Caco-2 (cell line): ENCODE measurements around the gene GPX4. TPM values are rescaled to one million over a fixed set of nuclear protein-coding genes. Genes with fewer than 3 reads are reported as not detected.

Experiments used
- BruUV-seq: library from RNA; stranded (reverse); fragments of 400-500 nt; replicated peaks from 2 replicates; lab custom pipeline; 2021; lab: Mats Ljungman, UMichigan
- CTCF ChIA-PET: fragments of 300-600 bp; sonication (Branson Sonifier 250); formaldehyde crosslinking; loops from one replicate; lab custom pipeline; 2022; ENCODE audit warnings: antibody characterized with exemption; lab: Charles Lee
- POLR2A ChIA-PET: fragments of 300-600 bp; sonication (Branson Sonifier 250); formaldehyde crosslinking; loops from one replicate; lab custom pipeline; 2022; ENCODE audit warnings: antibody characterized with exemption; lab: Charles Lee
- DNase-seq, 2 experiments: peaks; one replicate each; pipeline versions ENCODE4 v3.0.0 to v3.0.0-alpha.2; 2020 to 2022
- H3K27me3 ChIP-seq: replicated peaks from 2 replicates; pipeline ENCODE4 v1.6.0; 2011; ENCODE audit warnings: low read length; ENCODE audit not compliant: control insufficient read depth, insufficient read depth
- H3K36me3 ChIP-seq: 2 replicates; pipeline ENCODE4 v1.5.1; 2011; ENCODE audit warnings: low read length; ENCODE audit not compliant: control insufficient read depth, insufficient read depth
- H3K4me1 ChIP-seq: fragments of 250-450 bp; sonication (Bioruptor Pico); 2 replicates; pipeline ENCODE4 v1.5.1; 2020; ENCODE audit warnings: mild to moderate bottlenecking
- H3K4me3 ChIP-seq: 2 replicates; pipeline ENCODE4 v1.5.1; 2011; ENCODE audit warnings: low read depth, mild to moderate bottlenecking, control low read depth, low read length
- H3K9me3 ChIP-seq: fragments of 250-450 bp; sonication (Bioruptor Pico); 2 replicates; pipeline ENCODE4 v1.5.1; 2020; ENCODE audit warnings: mild to moderate bottlenecking, moderate library complexity
- H3K27ac Mint-ChIP-seq: one replicate; pipeline ENCODE4 v1.8.0; 2022; ENCODE audit warnings: mixed read lengths; ENCODE audit not compliant: unreplicated experiment
- H3K27me3 Mint-ChIP-seq: one replicate; pipeline ENCODE4 v1.8.0; 2022; ENCODE audit warnings: mixed read lengths; ENCODE audit not compliant: insufficient read depth, unreplicated experiment
- H3K36me3 Mint-ChIP-seq: one replicate; pipeline ENCODE4 v1.8.0; 2022; ENCODE audit warnings: mild to moderate bottlenecking, mixed read lengths; ENCODE audit not compliant: insufficient read depth, unreplicated experiment
- H3K4me1 Mint-ChIP-seq: one replicate; pipeline ENCODE4 v1.8.0; 2022; ENCODE audit warnings: low read depth, mixed read lengths; ENCODE audit not compliant: unreplicated experiment
- H3K4me3 Mint-ChIP-seq: one replicate; pipeline ENCODE4 v1.8.0; 2022; ENCODE audit warnings: mild to moderate bottlenecking, moderate library complexity, mixed read lengths; ENCODE audit not compliant: unreplicated experiment
- H3K9me3 Mint-ChIP-seq: one replicate; pipeline ENCODE4 v1.8.0; 2022; ENCODE audit warnings: mixed read lengths; ENCODE audit not compliant: unreplicated experiment
- intact Hi-C: fragments of 100-400 bp; cut with micrococcal nuclease; formaldehyde crosslinking; loops from one replicate; pipeline ENCODE4 v1.10.0; 2022; ENCODE audit not compliant: unreplicated experiment
- total RNA-seq: library from RNA; stranded (reverse); gene quantifications from 2 replicates; pipeline ENCODE4 v1.2.3, GENCODE V29; 2022
- TF ChIP-seq, protein P1 (sequence below), 2 experiments: fragments of 200-600 bp in 1 of 2; IDR thresholded peaks; 1 replicate in 1 of 2; 2 replicates in 1 of 2; pipeline versions ENCODE4 v1.5.1 to v1.8.0; 2011 to 2022; ENCODE audit warnings: antibody characterized with exemption in 1 of 2, control low read depth in 1 of 2, inconsistent platforms in 1 of 2, low read depth in 1 of 2, low read length in 1 of 2, mild to moderate bottlenecking in 1 of 2, moderate library complexity in 1 of 2; ENCODE audit not compliant: insufficient read depth in 1 of 2, severe bottlenecking in 1 of 2, unreplicated experiment in 1 of 2

Gene GPX4
- total RNA-seq, 1 experiment from 2014 or later, result 500 TPM

DNA sequence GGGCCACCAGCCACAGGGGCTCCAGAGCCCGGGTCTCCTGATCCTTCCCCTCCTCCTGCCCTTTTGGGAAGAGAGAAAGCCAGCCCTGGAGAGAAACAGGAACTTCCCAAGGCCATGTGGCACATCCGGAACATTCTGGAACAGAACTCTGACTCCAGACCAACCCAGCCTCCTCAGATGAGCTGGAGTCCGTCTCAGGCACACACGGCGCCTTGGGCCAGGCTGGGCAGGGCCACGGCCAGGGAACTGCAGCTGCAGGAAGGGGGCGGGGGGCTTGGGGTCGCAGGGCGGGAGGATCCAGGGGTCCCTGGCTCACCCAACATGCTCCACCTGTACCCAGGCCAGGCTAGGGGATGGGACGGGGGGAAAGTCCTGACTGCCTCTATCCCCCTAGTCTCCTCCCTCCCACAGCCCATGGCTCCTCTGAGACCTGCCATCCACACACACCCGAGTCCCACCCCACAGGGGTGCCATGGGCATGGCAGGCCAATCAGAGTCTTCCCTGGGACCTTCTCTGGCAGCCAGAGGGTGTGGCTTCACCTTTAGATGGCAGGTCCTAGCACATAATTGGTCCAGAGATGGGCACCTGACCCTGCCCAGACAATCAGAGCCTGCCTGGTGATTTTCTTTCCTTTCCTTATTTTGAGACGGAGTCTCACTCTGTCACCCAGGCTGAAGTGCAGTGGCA is 47.4 kb downstream of the GPX4 start:
- CTCF ChIA-PET, result no interaction called here
- Mint-ChIP-seq H3K27ac (no peak overlapping the region), H3K27me3 (no peaks in the 10 kb centered on the region), H3K4me3 (no peak overlapping the region), H3K36me3 (peaks cover 28% of the 10 kb centered on the region), H3K4me1 (no peaks in the 10 kb centered on the region), H3K9me3 (no peaks in the 10 kb centered on the region)
- H3K27me3 ChIP-seq, result no peaks in the 10 kb centered on the region
- BruUV-seq, result no TSS peak
- no peaks in the 10 kb centered on the region for H3K9me3 ChIP-seq
- POLR2A ChIA-PET, result no interaction called here
- peaks cover 2% of the 10 kb centered on the region; the same call in 1 of the 2 replicates for H3K36me3 ChIP-seq
- H3K4me1 ChIP-seq, result no peaks in the 10 kb centered on the region
- DNase-seq, result no peak
- intact Hi-C loops, result no loop called here
- TF ChIP-seq, protein P1, sequence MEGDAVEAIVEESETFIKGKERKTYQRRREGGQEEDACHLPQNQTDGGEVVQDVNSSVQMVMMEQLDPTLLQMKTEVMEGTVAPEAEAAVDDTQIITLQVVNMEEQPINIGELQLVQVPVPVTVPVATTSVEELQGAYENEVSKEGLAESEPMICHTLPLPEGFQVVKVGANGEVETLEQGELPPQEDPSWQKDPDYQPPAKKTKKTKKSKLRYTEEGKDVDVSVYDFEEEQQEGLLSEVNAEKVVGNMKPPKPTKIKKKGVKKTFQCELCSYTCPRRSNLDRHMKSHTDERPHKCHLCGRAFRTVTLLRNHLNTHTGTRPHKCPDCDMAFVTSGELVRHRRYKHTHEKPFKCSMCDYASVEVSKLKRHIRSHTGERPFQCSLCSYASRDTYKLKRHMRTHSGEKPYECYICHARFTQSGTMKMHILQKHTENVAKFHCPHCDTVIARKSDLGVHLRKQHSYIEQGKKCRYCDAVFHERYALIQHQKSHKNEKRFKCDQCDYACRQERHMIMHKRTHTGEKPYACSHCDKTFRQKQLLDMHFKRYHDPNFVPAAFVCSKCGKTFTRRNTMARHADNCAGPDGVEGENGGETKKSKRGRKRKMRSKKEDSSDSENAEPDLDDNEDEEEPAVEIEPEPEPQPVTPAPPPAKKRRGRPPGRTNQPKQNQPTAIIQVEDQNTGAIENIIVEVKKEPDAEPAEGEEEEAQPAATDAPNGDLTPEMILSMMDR (IDR thresholded peaks at IDR 0.05; ENCODE audit: insufficient read depth in 1 of 2, low read depth in 1 of 2, low read length in 1 of 2, severe bottlenecking in 1 of 2, unreplicated experiment in 1 of 2), result no peak
- no peak overlapping the region for H3K4me3 ChIP-seq

DNA sequence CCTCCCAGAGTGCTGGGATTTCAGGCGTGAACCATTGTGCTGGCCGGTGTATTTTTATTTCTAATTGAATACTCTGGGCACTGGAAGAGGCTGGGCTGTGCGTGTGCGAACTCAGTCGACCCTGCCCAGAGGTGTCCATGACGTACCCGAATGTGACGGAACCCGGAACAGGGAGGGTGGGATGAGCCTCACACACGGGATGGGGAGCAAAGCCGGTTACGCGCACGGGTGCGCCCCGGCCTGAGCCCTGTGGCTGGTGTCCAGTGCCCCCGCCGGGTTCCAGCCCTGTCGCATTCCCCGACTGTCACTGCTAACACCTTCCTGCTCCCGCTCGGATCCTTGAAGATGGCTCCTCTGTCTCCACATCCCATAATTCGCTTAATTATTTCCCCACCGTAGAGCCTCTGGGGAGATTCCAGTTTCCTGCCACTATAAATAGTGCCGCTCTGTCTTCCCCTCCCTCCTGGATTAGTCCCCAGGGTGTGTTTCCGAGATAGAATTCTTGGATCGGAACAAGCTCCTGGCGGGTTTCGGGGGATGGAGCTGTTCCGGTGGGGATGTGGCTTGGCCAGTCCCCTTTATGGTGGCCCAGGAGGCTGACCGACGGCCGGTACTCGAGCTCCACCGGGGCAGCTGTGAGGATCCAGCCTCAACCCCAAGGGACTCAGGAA is 48.3 kb downstream of the GPX4 start:
- Mint-ChIP-seq H3K4me1 (no peaks in the 10 kb centered on the region), H3K36me3 (peaks cover 27% of the 10 kb centered on the region), H3K27me3 (no peaks in the 10 kb centered on the region), H3K9me3 (no peaks in the 10 kb centered on the region), H3K4me3 (no peak overlapping the region), H3K27ac (no peak overlapping the region)
- BruUV-seq, result no TSS peak
- TF ChIP-seq, protein P1 (IDR thresholded peaks at IDR 0.05; ENCODE audit: insufficient read depth in 1 of 2, low read depth in 1 of 2, low read length in 1 of 2, severe bottlenecking in 1 of 2, unreplicated experiment in 1 of 2), result no peak
- intact Hi-C loops, result no loop called here
- ChIA-PET CTCF (interaction anchor here (0.6 kb wide), 1 partner anchor 70 kb away, joined by 4 read pairs; no protein-coding TSS in a partner anchor), POLR2A (no interaction called here)
- H3K4me1 ChIP-seq, result no peaks in the 10 kb centered on the region
- H3K36me3 ChIP-seq, result peaks cover 2% of the 10 kb centered on the region; the same call in 1 of the 2 replicates
- no peak for DNase-seq
- no peaks in the 10 kb centered on the region for H3K27me3 ChIP-seq
- no peak overlapping the region for H3K4me3 ChIP-seq
- no peaks in the 10 kb centered on the region for H3K9me3 ChIP-seq

DNA sequence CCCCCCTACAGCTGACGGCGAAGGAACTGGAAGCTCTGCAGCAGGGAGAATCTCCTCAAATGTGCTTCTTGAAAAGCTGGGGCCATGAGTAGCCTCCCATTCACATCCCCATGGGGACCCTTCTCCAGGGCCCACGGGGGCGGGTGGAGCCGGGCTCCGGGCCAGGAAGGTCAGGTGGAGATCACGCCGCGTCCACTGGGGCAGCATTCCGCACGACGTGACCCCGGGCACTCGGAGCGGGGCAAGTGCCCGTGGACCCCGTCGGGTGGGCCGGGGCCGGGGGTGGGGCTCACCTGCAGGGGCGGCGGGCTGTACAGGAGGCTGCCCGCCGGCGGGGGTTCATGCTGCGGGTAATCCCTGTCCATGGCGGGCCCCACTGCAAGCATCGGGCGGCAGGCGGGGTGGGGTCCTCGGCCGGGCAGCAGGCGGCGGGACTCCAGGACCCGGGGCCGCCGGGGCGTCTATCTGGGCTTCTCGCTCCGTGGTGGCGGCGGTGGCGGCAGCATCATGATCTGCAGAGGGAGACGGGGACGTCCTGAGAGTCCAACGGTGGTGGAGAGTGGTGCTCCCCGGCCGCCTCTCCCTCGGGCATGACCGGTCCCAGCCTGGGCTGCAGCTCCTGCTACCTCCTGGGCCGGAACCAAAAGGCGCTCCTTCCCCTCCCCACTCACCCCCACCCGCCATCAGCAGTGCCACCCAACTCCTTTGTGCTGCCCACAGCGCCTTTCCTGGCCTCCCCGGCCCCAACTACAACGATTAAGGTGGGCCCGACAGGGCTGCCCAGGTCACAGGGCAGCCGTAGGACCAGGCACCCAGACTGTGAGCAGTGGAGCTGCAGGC is 50.3 kb downstream of the GPX4 start:
- H3K4me3 Mint-ChIP-seq, result no peak overlapping the region
- H3K27ac Mint-ChIP-seq, result no peak overlapping the region
- no peaks in the 10 kb centered on the region for H3K4me1 Mint-ChIP-seq
- peaks cover 35% of the 10 kb centered on the region for H3K36me3 Mint-ChIP-seq
- POLR2A ChIA-PET, result no interaction called here
- no peaks in the 10 kb centered on the region for H3K4me1 ChIP-seq
- intact Hi-C loops, result no loop called here
- no peak for DNase-seq
- BruUV-seq, result no TSS peak
- peaks cover 2% of the 10 kb centered on the region; the same call in 1 of the 2 replicates for H3K36me3 ChIP-seq
- H3K27me3 Mint-ChIP-seq, result no peaks in the 10 kb centered on the region
- no peaks in the 10 kb centered on the region for H3K27me3 ChIP-seq
- no peak overlapping the region for H3K4me3 ChIP-seq
- H3K9me3 ChIP-seq, result no peaks in the 10 kb centered on the region
- TF ChIP-seq, protein P1 (IDR thresholded peaks at IDR 0.05; ENCODE audit: insufficient read depth in 1 of 2, low read depth in 1 of 2, low read length in 1 of 2, severe bottlenecking in 1 of 2, unreplicated experiment in 1 of 2), result no peak
- H3K9me3 Mint-ChIP-seq, result no peaks in the 10 kb centered on the region
- CTCF ChIA-PET, result no interaction called here
